ENCODE measurements around the gene LARGE2.

- TF ChIP-seq CTCF (IDR thresholded peaks at IDR 0.05; ENCODE audit: borderline replicate concordance, extremely low read depth, low read length, poor library complexity, severe bottlenecking) = no peak
- no peak for TF ChIP-seq EZH2 (IDR thresholded peaks at IDR 0.05; ENCODE audit: borderline replicate concordance, low read depth, low read length, severe bottlenecking)
Observed at GRCh38 chr11:45932217-45932616, 9.8 kb downstream of the LARGE2 start.

All from DND-41 (cell line).